Superior temporal gyrus (tissue), 1 donor: ENCODE data around the gene THAP7.
"Not testable (repeated sequence)": the region's sequence is repeated elsewhere in the genome, so short reads cannot be mapped to it uniquely, and the experiment has no call there.

Experiments used
- DNase-seq: peaks from one replicate; pipeline ENCODE4 v3.0.0-alpha.2; 2016; ENCODE audit errors: extremely low spot score

Gene THAP7

GRCh38 chr22:20978419-20978818 lies 23.5 kb downstream of the THAP7 start:
- no peak for DNase-seq

GRCh38 chr22:20977516-20978170 lies 24.3 kb downstream of the THAP7 start:
- DNase-seq: no peak

- DNase-seq: no peak
These were observed 24.9 kb downstream of the THAP7 start for GRCh38 chr22:20977019-20977418.

DNA sequence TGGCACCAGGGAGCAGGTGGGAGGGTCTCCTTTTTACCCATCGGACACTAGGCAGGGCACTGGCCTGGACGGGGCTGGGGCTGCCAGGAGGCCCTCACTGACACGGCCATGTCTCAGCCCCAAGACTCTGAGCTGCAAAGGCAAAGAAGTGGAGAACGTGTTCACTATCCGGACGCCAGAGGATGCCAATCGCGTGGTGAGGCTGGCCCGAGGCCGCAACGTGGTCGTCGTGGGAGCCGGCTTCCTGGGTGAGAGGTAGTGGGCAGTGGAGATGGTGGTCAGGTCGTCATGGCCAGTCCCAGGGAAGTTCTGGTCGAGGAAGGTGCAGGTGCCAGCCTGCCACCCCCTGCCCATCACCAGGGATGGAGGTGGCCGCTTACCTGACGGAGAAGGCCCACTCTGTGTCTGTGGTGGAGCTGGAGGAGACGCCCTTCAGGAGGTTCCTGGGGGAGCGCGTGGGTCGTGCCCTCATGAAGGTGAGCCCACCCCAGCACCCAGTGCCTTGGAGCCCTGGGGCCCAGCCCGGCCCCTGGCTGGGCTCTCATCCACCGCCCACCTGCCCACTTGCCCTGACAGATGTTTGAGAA lies 25.5 kb downstream of the THAP7 start:
- DNase-seq: no peak

GRCh38 chr22:20975541-20976290 lies 26.2 kb downstream of the THAP7 start:
- DNase-seq: no peak

DNA sequence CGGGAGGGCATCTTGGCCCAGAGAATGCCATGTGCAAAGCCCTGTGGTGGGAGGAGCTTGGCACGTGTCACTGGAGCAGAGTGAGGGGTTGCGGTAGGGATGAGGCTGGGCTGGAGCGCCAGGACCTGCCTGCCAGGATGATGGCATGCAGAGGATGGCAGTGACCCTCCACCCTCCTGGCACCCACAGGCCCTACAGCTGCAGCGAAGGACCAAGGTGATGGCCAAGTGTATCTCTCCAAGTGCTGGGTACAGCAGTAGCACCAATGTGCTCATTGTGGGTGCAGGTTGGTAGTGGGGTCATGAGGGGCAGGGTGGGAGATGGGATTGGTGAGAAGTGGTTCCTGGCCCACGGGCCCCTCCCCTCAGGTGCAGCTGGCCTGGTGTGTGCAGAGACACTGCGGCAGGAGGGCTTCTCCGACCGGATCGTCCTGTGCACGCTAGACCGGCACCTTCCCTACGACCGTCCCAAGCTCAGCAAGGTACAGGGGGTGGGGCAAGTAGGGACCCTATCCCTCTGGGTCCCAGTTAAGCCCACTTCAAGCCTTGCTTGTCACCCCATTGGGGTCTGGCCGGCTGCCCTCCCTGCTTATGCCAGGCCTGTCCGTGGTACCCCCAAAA lies 27.5 kb downstream of the THAP7 start:
- DNase-seq: no peak

- DNase-seq: no peak
These were observed 28.2 kb downstream of the THAP7 start for GRCh38 chr22:20973634-20974286.

DNA sequence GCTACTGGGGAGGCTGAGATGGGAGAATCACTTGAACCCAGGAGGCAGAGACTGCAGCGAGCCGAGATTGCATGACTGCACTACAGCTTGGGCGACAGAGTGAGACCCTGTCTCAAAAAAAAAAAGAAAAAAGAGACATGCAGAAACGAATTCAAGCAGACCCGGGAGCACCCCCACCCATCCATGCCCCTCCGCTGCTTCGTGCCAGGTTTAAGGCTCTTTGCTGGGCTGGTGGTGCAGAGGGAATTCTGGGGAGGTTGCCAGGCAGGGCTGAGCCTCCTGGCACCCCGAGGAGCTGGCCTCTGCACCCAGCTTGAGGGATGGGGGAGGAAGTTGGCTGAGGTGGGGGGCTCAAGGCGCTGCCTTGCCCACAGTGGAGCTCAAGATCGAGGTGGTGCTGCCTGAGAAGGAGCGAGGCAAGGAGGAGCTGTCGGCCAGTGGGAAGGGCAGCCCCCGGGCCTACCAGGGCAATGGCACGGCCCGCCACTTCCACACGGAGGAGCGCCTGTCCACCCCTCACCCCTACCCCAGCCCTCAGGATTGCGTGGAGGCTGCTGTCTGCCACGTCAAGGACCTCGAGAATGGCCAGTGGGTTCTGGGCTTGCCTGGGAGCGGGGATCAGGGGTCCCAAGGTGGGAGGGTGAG lies 28.9 kb downstream of the THAP7 start:
- DNase-seq: no peak

- DNase-seq: not testable (repeated sequence)
These were observed 29.8 kb downstream of the THAP7 start for GRCh38 chr22:20972014-20972694.

DNA sequence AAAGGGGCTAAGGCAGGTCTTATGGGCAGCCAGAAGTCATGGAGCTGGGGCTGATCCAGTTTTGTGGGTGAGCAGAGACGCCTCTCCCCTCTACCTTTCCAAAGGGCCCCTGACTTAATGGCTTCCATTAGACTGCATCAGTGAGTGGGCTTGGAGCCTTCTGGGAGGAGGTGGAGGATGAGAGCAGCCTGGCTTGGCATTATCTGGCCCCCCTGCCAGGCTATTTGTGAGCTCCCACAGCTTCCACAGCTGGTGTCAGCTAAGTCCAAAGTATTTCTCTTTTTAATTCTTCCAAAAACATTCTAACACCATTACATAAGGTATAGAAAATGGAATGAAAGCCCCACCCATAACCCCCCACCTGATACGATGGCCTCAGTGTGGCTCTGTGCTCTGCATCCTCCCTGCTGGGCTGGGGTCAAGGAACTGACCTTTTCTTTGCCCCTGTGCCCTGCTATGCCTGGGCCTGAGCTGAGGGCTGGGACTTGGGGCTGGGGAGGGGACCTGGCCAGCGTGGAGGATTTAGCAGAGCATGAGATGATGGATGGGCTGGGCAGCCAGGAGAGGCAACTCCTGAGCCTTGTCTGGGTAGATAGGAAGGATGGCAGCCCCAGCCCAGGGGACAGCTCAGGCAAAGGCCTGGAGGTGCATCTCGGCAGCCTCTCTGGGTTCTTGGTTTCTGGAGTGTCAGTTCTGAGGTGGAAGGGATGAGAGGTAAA lies 30.8 kb downstream of the THAP7 start:
- no peak for DNase-seq

DNA sequence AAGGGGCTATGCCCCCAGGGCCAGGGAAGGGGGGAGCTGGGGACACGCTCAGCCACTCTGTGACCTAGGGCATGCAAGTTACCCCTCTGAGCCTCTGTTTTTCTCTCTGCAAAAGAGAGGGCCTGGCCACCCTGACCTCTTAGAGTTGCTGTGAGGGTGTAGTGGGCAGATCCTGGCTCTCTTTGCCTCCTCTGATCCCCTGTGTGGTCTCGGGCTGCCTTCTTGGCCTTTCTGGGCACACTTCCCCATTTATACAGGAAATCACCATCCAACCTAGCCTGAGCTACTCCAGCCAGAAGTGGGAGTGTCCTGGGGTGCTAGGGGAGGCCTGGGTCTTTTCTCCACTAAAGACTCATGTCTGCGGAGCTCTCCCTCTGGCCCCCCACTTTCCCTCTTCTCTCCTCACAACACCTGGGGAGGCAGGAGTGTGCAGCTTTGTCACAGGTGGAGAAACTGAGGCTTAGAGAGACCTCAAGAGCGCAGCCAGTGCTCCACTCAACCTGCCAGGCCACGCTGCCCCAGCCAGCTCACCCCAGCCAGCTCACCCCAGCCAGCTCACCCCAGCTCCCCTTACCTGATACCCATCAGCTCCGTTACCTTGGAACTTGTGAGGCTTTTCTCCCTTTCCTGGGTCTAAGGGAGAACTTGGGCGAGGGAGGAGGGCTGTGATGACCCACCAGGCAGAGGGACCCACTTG lies 33.5 kb downstream of the THAP7 start:
- no peak for DNase-seq

DNA sequence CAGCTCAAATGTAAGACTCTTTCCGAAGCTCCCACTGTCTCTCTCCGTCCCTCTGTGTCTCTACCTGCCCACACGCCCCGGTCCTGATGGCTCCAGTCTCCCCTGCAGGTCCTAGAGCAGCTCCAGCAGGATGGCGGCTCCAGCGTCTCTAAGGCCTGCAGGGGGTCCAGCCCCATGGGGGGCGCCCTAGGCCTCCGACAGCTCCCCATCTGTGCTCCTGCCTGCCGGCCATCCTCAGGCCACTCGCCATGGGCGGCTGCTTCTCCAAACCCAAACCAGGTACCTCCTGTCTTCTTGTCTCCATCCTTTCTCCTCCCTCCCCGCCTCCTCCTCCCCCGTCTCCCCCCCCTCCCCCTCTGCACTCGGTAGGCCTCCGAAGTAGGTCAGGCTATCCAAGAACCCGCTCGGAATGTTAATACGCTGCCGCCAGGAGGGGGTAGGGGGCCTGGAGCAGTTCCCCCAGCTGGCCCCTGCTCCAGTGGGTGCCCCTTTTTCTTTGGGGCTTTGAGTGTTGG lies 34.2 kb downstream of the THAP7 start:
- DNase-seq: no peak

GRCh38 chr22:20966883-20967696 lies 34.8 kb downstream of the THAP7 start, which contains the start of gene AIFM3:
AIFM3 (plus strand) TSS chr22:20967255; CDS start chr22:20967945, 690 bp downstream.
- no peak for DNase-seq

- no peak for DNase-seq
These were observed 35.7 kb downstream of the THAP7 start for GRCh38 chr22:20965888-20966855.

- DNase-seq: no peak
These were observed 36.6 kb downstream of the THAP7 start for GRCh38 chr22:20965104-20965887.

GRCh38 chr22:20964799-20965103 lies 37.2 kb downstream of the THAP7 start:
- DNase-seq: no peak
